ENCODE measurements around the gene FBXL19.
"Not testable (repeated sequence)": the region's sequence is repeated elsewhere in the genome, so short reads cannot be mapped to it uniquely, and the experiment has no call there.

The FBXL19 gene

DNA sequence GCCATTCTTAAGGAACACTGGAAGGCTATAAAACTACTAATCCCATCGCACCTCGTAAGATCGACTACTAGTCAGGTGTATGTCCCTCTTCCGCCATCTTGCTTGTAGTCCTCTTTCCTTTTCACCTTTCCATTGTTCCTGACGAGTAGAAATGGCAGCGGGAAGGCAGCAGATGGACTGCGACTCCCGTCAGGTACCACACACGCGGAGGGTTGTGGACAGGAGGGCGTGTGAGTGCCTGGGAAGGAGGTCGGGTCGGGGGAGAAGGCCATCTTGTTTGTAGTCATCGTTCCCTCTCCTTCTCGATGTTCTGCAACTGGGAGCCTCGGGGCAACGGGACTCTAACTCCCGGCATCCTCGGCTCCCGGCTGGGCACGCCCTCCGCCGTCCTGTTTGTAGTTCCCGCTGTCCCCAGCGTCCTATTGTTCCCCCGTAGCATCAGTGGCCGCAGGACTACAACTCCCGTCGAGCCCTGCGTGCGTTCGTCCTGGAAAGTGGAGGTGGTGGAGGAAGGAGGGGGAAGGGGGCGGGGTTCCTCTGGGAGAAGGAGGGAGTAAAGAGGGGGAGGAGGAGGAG lies 324 bp upstream of the FBXL19 start:
- peak; percentile 96 for DNase-seq

DNA sequence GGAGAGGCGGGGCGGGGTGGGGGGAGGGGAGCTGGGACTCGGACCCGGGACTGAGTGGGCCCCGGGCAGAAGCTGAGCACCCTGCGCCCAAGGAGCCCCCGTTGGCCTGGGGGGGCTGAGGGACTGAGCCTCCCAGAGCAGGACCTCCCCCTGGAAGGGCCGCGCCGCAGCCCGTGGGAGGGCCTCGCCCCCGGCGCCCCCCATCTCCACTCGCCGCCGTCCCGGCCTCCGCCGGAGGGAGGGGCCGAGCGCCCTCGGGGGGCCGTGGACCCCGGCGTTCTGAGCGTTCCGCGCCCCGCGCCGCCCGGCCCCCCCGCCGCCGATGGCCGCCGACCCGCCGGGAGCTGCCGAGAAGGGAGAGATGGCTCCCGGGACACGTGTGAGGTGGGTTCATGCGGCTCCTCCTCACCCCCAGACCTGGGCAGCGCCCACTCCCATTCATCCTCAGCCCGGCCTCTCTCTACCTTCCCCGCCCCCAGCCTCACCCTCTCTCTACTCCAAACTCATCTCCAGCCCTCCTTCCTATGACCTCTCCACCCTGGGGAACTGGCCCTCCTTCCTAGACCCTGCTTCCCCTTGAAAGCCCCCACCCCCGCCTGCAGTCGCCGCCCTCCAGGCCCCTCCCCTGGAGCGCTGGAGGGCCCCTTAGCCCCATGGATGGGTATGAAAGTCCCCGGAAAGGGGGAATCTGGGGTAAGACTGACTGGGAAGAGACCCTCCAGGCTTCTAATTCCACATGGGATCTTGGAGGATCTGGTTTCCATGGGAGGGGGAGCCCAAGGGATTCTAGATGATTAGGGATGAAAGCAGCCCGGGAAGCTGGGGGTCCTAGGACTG lies 922 bp downstream of the FBXL19 start:
- no peak for DNase-seq

DNA sequence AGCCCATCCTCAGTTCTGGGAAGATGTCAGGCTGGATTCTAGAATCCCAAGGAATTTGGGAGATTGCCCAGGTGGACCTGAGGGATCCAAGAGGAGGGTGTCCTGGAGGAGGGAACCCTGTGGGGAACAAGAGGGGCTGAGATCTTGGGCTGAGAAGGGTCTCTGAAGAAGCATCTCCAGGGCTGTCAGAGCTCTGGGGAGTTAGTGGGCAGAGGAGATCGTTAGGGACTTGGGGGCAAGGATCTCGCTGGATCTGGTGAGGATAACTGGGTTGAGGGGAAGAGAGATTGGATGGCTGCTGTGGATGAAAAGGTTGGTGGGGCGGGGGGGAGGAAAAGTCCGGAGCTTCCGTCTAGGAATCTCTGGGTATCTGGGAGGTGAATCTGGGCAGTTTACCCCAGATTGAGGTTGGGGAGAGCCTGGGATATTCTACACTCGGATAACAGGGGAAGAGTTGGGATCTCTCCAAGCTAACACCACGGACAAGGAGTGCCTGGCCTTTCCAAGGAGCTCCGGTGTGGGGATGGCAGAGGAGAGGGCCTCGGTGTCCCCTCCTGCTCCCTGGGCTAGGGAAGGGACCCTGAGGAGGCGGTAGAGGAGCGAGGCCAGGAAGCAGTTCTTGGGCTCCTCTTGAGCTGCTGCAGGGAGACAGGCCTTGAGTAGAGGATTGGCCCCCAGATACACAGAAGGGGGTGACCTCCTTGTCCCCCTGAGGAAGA lies 1.7 kb downstream of the FBXL19 start:
- no peak for DNase-seq

DNA sequence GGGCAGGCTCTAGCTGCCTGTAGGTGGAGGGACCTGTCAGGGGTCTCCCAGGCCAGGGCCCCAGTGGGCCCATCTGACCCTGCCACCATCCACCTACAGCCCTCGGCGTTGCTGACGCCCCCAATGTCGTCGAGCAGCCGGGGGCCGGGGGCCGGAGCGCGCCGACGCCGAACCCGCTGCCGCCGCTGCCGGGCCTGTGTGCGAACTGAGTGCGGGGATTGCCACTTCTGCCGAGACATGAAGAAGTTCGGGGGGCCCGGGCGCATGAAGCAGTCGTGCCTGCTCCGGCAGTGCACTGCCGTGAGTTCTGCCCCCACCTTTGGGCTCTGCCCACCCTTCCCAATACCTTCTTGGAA lies 2.2 kb downstream of the FBXL19 start:
- no peak for DNase-seq

DNA sequence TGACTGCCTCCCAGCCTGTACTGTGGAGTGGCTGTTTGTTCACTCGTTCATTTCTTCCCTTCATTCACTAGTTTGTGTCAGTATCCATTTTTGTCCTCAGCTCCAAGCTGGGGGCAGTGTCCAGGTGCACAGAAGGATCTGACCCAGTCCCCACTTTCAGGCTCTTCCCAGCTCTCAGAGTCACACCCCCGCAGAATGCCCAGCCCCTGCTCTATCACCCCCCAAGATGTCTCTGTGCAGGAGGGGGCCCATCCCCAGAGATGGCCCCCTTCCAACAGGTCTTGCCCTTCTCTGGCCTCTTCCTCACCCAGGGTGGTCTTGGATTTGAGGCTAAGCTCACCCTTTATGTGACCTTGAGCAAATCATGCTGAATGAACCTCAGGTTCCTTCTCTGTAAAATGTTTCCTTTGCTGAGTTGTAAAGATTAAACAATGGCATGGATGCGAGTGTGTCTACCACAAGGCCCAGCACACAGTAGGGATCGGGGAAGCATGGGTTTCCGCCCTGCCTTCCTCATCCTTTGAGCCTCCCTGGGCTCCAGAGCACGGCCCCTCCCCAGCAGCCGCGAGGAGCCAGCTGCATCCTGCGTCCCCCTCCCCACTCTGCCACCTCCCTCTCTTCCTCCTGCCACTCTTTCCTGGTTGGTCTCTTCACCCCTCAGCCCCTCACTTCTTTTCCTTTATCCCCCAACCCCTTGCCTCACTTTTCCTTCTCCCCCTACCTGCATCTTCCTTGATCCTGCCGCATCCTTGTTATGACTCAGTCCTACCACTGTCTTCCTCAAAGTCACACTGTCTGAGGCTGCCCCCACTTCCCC lies 2.8 kb downstream of the FBXL19 start:
- no peak for DNase-seq

DNA sequence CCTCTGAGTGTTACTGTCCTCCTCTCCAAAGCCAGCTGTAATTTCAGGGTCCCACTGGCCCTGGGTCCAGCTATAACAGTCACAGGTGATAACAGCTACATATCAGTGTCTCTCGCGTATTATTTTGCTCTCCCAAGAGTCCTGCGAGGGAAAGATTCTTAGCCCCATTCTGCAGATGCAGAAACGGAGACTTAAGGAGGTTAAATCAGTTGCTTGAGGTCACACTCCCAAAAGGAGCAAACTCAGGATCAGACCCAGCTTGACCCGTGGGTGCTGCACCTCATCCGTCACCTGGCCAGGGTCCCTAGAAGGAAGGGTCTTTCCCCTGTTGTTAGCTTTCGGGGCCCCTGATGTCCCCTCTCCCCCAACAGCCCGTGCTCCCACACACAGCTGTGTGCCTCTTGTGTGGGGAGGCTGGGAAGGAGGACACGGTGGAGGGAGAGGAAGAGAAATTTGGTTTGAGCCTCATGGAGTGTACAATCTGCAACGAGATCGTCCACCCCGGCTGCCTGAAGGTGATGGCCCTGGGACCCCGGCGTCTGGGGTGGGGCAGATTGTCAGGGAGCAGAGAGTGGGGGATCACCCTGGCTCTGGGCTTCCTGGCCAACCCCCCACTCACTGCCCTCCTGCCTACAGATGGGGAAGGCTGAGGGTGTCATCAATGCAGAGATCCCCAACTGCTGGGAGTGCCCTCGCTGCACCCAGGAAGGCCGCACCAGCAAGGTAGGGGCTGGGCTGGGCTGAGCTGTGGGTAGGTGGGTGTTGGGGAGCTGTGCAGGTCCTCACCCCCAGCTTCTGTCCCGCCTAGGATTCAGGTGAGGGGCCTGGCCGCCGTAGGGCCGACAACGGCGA lies 3.8 kb downstream of the FBXL19 start:
- no peak for DNase-seq

DNA sequence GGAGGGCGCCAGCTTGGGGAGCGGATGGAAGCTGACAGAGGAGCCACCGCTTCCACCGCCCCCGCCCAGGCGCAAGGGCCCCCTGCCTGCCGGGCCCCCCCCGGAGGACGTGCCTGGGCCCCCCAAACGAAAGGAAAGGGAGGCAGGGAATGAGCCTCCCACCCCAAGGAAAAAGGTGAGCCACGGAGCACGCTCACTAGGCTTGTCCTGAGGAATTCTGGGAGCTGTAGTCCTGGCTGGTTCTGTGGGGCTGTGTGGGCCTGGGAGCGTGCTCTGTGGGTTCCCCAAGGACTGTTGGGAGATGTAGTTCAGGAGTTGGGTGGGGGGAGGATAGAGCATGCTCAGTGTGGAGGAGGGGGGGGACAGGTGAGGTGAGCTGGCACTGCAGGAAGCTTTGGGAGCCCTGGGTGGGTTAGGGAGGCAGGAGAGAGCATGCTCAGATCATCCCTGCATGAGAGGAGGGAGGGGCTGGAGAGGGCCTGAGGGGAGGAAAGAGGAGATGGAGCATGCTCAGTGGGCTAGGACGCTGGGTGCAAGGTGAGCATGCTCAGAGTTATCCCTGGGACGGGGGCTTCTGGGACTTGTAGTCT lies 4.5 kb downstream of the FBXL19 start:
- peak; percentile 59 for DNase-seq

DNA sequence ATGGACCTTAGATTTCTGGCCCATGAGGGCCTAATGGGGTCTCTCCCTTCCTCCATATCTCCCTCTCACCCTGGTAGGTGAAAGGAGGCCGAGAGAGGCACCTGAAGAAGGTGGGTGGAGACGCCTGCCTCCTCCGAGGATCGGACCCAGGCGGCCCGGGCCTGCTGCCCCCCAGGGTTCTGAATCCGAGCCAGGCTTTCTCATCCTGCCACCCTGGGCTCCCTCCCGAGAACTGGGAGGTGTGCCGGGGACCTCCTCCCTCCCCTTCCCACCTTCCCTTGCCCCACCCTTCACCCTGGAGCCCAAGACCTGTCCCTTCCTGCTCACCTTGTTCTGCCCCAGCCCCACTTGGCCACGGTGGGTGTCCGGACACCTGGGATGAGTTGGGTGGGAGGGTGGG lies 5.0 kb downstream of the FBXL19 start:
- DNase-seq, result no peak

DNA sequence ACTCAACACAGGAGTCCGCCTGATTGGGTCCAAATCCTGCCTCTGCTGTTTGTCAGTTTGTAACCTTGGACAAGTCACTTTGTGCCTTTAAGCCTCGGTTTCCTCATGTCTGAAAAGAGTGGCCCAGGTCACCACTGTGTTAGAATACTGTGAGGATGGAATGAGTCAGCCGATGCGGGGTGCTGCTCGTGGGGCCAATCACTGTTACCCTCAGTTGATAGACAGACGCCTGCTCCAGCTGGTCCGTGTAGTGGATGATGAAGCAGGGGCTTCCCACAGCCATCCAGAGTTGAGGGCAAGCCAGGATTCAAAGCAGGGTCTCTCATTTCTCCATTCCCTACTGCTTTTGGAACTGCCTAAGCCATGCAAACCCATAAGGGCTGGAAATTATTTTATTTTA lies 5.8 kb downstream of the FBXL19 start:
- DNase-seq, result no peak

DNA sequence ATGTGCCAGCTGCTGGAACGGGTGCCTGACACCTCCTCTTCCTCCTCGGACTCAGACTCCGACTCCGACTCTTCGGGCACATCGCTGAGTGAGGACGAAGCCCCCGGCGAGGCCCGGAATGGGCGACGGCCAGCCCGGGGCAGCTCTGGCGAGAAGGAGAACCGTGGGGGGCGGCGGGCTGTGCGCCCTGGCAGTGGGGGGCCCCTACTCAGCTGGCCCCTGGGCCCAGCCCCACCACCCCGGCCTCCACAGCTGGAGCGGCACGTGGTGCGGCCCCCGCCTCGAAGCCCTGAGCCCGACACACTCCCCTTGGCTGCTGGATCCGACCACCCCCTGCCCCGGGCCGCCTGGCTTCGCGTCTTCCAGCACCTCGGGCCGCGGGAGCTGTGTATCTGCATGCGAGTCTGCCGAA lies 6.8 kb downstream of the FBXL19 start:
- DNase-seq, result no peak

DNA sequence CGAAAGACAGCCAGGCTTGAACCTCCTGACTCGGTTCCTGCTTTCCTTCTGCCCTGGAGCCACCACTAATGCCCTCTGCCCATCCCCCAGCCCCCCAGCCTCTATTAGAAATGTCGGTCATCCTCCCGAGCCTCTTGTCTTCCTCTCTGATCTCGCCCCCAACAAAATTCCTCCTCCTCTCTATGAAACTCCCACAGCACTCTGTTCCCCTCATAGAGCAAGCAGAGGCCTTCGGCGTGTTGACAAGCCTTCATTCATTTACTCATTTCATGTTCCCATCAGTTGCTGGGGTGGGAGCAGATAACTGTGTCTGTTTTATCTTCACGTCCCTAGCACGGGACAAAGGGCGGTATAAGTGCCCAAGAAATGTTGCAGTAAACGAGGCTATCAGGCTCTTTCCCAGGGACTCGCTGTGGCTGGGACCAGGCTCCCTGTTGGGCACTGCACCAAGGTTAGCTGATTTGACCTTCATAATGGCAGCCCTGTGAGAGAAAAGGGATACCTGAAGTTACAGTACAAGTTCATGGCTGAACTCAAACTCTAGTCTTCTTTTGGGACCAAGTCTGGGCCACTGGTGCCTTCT lies 7.8 kb downstream of the FBXL19 start:
- DNase-seq, result no peak

DNA sequence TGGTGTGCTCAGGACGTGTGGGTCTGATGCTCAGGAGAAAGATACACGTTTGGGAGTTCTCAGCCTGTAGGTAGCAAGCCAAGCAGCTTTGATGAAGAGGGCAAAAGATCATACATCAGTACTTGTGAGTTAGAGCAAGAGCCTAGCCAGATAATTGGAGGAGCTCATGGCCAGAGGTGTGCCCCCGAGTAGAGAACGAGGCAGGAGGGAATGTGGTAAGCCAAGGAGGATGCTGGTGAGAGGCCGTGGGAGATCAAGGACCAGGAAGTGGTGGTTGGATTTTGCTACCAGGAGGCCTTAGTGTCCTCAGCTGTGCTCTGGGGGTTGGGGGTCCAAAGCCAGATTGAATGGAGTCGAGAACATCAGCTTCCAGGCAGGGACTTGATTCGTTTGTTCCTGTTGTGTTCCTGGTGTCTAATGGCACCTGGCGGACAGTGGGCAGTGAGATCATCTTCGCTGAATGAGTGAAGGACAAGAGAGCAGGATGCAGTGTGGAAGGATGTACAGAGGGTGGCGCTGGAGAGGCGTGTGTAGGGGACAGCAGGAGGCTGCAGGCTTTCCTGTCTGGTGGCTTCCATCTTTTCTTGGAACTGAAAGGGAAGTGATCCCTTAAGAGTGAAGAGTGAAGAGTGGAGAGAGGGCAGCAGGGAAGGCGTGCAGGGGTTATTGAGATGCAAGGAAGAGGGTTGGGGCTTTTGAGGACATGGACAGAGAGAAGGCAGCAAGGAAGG lies 11.6 kb downstream of the FBXL19 start:
- no peak for DNase-seq

DNA sequence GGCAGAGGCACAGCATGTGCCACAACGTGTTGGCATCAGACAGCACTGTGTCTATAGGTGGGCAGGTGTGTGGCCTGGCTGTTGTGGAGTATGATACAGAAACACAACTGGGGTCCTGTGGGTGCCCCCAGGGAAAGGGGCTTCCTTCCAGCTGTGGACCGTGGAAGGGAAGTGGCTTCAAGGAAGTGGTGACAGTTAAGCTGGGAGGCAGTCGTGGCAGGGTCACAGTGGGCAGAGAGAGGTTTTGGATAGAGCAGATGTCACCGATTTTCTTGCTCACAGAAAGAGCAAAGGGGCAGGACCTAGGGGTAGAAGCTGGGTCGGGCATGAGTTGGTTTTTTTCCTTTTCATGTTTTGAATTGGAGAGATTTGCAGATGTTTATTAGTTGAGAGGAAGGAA lies 14.3 kb downstream of the FBXL19 start:
- DNase-seq, result no peak

DNA sequence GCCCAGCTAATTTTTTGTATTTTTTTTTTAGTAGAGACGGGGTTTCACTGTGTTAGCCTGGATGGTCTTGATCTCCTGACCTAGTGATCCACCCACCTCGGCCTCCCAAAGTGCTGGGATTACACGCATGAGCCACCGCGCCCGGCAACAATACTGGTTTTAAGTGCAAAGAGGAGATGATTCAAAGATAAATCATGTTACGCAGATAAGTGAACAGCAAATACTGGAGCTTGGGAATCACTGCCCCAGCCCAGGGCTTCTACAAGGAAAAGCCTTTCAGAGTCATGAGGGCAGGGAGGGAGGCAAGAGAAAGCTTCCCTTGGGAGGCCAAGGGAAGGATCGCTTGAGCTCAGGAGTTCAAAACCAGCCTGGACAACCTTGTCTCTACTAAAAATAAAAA lies 16.2 kb downstream of the FBXL19 start:
- not testable (repeated sequence) for DNase-seq

DNA sequence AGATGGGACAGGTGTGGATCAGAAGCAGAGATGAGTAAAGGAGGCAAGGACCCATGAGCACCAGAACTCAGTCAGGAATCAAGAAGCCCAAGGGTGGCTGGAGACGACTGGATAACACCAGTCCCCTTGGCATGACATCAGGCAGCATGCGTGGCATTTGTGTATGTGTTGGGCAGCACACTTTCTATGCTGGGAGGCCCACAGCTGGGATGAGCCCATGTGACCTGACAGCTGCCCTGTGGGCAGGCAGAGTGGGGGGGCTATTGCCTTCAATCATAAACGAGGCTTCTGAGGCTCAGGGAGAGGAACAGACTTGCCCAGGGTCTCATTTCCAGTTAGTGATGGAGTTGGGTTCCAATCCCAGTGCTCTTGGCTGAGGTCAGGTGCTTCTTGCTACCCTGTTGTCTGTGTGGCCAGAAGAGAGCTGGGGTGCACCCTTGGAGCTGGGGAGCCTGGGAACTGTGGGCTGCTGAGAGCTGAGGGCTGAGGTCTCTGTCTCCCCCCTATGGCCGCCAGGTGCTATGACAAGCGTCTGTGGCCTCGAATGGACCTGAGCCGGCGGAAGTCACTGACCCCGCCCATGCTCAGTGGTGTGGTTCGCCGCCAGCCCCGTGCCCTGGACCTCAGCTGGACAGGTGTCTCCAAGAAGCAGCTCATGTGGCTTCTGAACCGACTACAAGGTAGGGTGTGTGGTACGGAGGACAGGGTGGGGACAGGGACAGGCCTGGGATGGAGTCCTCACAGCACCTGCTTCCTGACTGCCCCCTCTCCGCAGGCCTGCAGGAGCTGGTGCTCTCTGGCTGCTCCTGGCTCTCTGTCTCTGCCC lies 18.4 kb downstream of the FBXL19 start:
- peak; percentile 63 for DNase-seq

DNA sequence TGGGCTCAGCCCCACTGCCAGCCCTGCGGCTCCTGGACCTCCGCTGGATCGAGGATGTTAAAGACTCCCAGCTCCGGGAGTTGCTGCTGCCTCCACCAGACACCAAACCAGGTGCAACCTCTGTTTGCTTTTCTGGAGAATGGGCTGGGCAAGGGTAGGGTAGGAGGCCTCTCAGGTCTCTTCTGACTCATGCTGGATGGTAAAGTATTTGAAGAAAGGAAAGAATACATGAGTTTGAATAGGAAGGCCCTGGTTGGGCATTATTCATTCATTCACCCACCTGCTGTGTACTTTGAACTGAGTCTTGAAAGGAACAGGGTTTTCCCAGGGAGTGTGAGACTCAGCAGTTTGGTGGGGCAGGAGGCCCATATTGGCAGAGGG lies 19.0 kb downstream of the FBXL19 start:
- no peak for DNase-seq

DNA sequence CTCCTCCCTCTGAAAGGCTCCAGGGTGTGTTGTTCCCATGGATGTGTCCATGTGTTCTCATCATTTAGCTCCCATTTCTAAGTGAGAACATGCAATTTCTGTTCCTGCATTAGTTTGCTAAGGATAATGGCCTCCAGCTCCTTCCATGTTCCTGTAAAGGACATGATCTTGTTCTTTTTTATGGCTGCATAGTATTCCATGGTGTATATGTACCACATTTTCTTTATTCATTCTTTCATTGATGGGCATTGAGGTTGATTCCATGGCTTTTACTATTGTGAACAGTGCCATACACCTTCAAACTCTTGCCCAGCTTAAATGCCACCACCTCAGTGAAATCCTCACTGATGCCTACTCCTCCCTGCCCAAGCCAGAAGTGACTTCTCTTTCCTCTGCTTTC lies 21.0 kb downstream of the FBXL19 start:
- no peak for DNase-seq

DNA sequence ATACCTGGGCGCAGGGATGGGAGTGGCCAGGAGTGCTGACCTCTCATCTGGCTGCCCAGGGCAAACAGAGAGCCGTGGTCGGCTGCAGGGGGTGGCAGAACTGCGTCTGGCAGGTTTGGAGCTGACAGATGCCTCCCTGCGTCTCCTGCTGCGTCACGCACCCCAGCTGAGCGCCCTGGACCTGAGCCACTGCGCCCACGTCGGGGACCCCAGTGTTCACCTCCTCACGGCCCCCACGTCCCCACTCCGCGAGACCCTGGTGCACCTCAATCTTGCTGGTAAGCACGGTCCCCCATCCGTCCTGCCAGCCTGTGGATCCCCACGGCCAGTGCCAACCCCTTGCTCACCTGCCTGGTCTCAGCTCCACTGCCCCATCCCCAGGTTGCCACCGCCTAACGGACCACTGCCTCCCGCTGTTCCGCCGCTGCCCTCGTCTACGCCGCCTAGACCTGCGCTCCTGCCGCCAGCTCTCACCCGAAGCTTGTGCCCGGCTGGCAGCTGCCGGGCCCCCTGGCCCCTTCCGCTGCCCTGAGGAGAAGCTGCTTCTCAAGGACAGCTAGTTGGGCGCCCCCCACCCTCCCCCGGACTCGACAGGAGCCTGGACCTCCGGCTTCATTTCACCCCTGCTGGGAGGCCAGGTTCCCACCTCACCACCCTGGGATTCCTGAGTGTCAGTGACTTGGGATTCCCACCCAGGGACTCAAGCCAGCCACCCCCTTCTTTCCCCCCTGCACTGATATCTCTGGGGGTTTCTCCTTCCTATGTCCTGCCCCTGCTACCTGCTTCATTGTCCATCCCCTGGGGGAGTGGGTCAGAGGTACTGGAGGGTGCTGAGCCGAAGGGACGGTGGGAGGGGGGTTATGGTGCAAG lies 23.5 kb downstream of the FBXL19 start:
- DNase-seq, result no peak

DNA sequence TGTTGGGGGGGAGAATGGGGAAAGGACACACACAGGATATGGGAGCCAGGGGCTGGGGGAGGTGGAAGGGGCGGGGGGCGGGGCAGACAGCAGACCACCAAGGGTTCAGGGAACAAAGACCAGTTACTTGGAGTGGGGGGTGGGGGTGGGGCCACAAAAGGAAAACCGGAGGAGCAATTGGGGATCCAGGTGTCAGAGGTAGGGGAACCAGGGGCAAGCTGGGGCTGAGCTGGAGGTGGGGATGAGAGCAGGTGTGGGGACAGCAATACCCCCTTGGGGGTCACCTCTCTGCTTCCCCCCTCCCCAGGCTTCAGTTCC lies 24.1 kb downstream of the FBXL19 start:
- no peak for DNase-seq

Measured in activated naive CD4-positive, alpha-beta T cell treated with anti-CD3 and anti-CD28 coated beads, Interleukin-2, amount 50 U/mL, for 16 hours (primary cell).